ENCODE measurements around the gene UBE2C.

Gene UBE2C

GRCh38 chr20:45822857-45823256 lies 10.4 kb downstream of the UBE2C start:
- no peak for TF ChIP-seq FOXP2 (optimal IDR thresholded peaks at IDR 0.05; ENCODE audit: borderline replicate concordance, extremely low read depth, extremely low read length, insufficient read depth)
- TF ChIP-seq SIN3A (IDR thresholded peaks at IDR 0.05; ENCODE audit: borderline replicate concordance, insufficient read depth, low read length), result no peak
- no peak for TF ChIP-seq POLR2AphosphoS5 (IDR thresholded peaks at IDR 0.05; ENCODE audit: low read depth, low read length)
- no peak for TF ChIP-seq REST (IDR thresholded peaks at IDR 0.05; ENCODE audit: insufficient read depth in 1 of 2, low read depth in 2 of 2, low read length in 2 of 2)
- no peak for TF ChIP-seq TAF1 (IDR thresholded peaks at IDR 0.05; ENCODE audit: borderline replicate concordance, insufficient read depth, low read length)

GRCh38 chr20:45823949-45824835 lies 11.7 kb downstream of the UBE2C start:
- TF ChIP-seq SIN3A (IDR thresholded peaks at IDR 0.05; ENCODE audit: borderline replicate concordance, insufficient read depth, low read length) (no peak), POLR2AphosphoS5 (IDR thresholded peaks at IDR 0.05; ENCODE audit: low read depth, low read length) (no peak), FOXP2 (optimal IDR thresholded peaks at IDR 0.05; ENCODE audit: borderline replicate concordance, extremely low read depth, extremely low read length, insufficient read depth) (no peak)

GRCh38 chr20:45826381-45827019 lies 14.1 kb downstream of the UBE2C start:
- TF ChIP-seq FOXP2 (optimal IDR thresholded peaks at IDR 0.05; ENCODE audit: borderline replicate concordance, extremely low read depth, extremely low read length, insufficient read depth), result no peak
- no peak for TF ChIP-seq SIN3A (IDR thresholded peaks at IDR 0.05; ENCODE audit: borderline replicate concordance, insufficient read depth, low read length)
- no peak for TF ChIP-seq REST (IDR thresholded peaks at IDR 0.05; ENCODE audit: insufficient read depth in 1 of 2, low read depth in 2 of 2, low read length in 2 of 2)
- TF ChIP-seq POLR2AphosphoS5 (IDR thresholded peaks at IDR 0.05; ENCODE audit: low read depth, low read length), result no peak
- TF ChIP-seq TAF1 (IDR thresholded peaks at IDR 0.05; ENCODE audit: borderline replicate concordance, insufficient read depth, low read length), result no peak

- no peak for TF ChIP-seq SIN3A (IDR thresholded peaks at IDR 0.05; ENCODE audit: borderline replicate concordance, insufficient read depth, low read length)
- no peak for TF ChIP-seq POLR2AphosphoS5 (IDR thresholded peaks at IDR 0.05; ENCODE audit: low read depth, low read length)
- TF ChIP-seq FOXP2 (optimal IDR thresholded peaks at IDR 0.05; ENCODE audit: borderline replicate concordance, extremely low read depth, extremely low read length, insufficient read depth), result no peak
- no peak for TF ChIP-seq REST (IDR thresholded peaks at IDR 0.05; ENCODE audit: insufficient read depth in 1 of 2, low read depth in 2 of 2, low read length in 2 of 2)
- TF ChIP-seq TAF1 (IDR thresholded peaks at IDR 0.05; ENCODE audit: borderline replicate concordance, insufficient read depth, low read length), result no peak
These were observed 14.7 kb downstream of the UBE2C start, which contains the start of gene TNNC2 for GRCh38 chr20:45827030-45827652. Gene TNNC2 (minus strand): TSS chr20:45827312. CDS start chr20:45827248, 64 bp downstream.

GRCh38 chr20:45827712-45828111 lies 15.3 kb downstream of the UBE2C start:
- no peak for TF ChIP-seq POLR2AphosphoS5 (IDR thresholded peaks at IDR 0.05; ENCODE audit: low read depth, low read length)
- TF ChIP-seq REST (IDR thresholded peaks at IDR 0.05; ENCODE audit: insufficient read depth in 1 of 2, low read depth in 2 of 2, low read length in 2 of 2), result no peak
- no peak for TF ChIP-seq TAF1 (IDR thresholded peaks at IDR 0.05; ENCODE audit: borderline replicate concordance, insufficient read depth, low read length)
- TF ChIP-seq SIN3A (IDR thresholded peaks at IDR 0.05; ENCODE audit: borderline replicate concordance, insufficient read depth, low read length), result no peak
- TF ChIP-seq FOXP2 (optimal IDR thresholded peaks at IDR 0.05; ENCODE audit: borderline replicate concordance, extremely low read depth, extremely low read length, insufficient read depth), result no peak
